ENCODE data around the gene PPP1R15B. TPM values are rescaled to one million over a fixed set of nuclear protein-coding genes. Genes with fewer than 3 reads are reported as not detected.

PPP1R15B gene
- total RNA-seq, 1 donor, result 23.9 TPM

DNA sequence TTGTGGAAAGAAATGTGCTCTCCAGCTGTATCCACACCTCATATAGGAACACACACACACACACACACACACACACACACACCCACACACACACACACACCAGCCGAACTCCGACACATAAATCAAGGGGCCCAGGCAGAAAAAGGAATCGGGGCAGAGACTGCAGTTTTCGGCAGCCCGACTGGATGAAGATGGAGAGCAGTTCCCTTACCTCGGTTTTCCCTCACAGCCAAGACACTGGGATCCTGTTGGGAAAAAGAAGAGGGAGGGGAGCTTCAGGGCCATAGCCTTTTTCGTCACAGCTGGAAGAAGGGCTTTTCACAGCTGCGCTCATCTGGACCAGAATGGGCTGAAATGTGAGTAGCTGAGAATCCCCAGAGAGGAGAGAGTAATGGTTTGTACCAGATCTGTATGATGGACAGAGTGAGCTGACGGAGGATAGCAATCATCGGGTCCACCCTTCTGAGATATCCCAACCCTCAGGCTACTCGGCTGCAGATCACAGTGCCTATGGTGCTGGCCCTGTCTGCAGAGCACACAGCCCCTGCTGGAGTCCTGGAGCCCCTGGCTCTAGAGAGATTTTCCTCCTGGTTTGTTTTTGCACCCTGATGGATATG is 45.3 kb upstream of the PPP1R15B start:
- no peaks in the 10 kb centered on the region for H3K36me3 ChIP-seq (ENCODE audit: insufficient read depth, low read length)
- peaks cover 32% of the 10 kb centered on the region for H3K27me3 ChIP-seq (ENCODE audit: insufficient read depth, low read length)
- peaks cover under 1% of the 10 kb centered on the region for H4K20me1 ChIP-seq (ENCODE audit: insufficient read depth, low read length)
- H3K4me3 ChIP-seq (ENCODE audit: insufficient read depth, low read length), result no peak overlapping the region
- H3K27ac ChIP-seq (ENCODE audit: low read depth, low read length), result no peak overlapping the region
- H3K4me2 ChIP-seq (ENCODE audit: insufficient read depth, low read length), result no peak overlapping the region
- no peaks in the 10 kb centered on the region for H3K79me2 ChIP-seq (ENCODE audit: insufficient read depth, low read length)
- no peak for DNase-seq (ENCODE audit: insufficient read length, low spot score, missing footprints)
- TF ChIP-seq, protein P1, sequence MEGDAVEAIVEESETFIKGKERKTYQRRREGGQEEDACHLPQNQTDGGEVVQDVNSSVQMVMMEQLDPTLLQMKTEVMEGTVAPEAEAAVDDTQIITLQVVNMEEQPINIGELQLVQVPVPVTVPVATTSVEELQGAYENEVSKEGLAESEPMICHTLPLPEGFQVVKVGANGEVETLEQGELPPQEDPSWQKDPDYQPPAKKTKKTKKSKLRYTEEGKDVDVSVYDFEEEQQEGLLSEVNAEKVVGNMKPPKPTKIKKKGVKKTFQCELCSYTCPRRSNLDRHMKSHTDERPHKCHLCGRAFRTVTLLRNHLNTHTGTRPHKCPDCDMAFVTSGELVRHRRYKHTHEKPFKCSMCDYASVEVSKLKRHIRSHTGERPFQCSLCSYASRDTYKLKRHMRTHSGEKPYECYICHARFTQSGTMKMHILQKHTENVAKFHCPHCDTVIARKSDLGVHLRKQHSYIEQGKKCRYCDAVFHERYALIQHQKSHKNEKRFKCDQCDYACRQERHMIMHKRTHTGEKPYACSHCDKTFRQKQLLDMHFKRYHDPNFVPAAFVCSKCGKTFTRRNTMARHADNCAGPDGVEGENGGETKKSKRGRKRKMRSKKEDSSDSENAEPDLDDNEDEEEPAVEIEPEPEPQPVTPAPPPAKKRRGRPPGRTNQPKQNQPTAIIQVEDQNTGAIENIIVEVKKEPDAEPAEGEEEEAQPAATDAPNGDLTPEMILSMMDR (IDR thresholded peaks at IDR 0.05; ENCODE audit: extremely low read depth, low read depth, low read length), result no peak
- H3K9me3 ChIP-seq (ENCODE audit: low read depth, low read length), result no peaks in the 10 kb centered on the region
- no peak overlapping the region for H2AFZ ChIP-seq (ENCODE audit: low read length)
- no peaks in the 10 kb centered on the region for H3K4me1 ChIP-seq (ENCODE audit: insufficient read depth, low read length)

DNA sequence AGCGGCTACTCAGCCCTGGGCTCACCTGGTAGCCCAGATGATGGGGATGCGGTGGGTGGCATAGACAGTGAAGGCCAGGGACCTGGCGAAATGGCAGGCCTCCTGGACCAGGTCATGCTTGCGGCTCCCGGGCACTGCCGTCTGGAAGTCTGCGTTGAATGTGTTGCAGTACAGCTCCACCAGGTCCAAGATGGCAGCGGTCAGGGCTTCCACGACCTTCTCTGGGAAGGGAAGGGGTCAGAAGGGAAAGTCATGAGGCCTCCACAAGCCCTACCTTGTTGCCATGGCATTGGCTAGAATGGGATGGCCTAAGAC is 44.2 kb upstream of the PPP1R15B start:
- H3K27me3 ChIP-seq (ENCODE audit: insufficient read depth, low read length), result peaks cover 35% of the 10 kb centered on the region
- H3K4me1 ChIP-seq (ENCODE audit: insufficient read depth, low read length), result no peaks in the 10 kb centered on the region
- H4K20me1 ChIP-seq (ENCODE audit: insufficient read depth, low read length), result peaks cover 3% of the 10 kb centered on the region
- no peak overlapping the region for H3K27ac ChIP-seq (ENCODE audit: low read depth, low read length)
- H3K79me2 ChIP-seq (ENCODE audit: insufficient read depth, low read length), result no peaks in the 10 kb centered on the region
- TF ChIP-seq, protein P1 (IDR thresholded peaks at IDR 0.05; ENCODE audit: extremely low read depth, low read depth, low read length), result no peak
- no peak overlapping the region for H3K4me2 ChIP-seq (ENCODE audit: insufficient read depth, low read length)
- no peak overlapping the region for H2AFZ ChIP-seq (ENCODE audit: low read length)
- no peaks in the 10 kb centered on the region for H3K36me3 ChIP-seq (ENCODE audit: insufficient read depth, low read length)
- H3K9me3 ChIP-seq (ENCODE audit: low read depth, low read length), result no peaks in the 10 kb centered on the region
- H3K4me3 ChIP-seq (ENCODE audit: insufficient read depth, low read length), result no peak overlapping the region
- no peak for DNase-seq (ENCODE audit: insufficient read length, low spot score, missing footprints)

DNA sequence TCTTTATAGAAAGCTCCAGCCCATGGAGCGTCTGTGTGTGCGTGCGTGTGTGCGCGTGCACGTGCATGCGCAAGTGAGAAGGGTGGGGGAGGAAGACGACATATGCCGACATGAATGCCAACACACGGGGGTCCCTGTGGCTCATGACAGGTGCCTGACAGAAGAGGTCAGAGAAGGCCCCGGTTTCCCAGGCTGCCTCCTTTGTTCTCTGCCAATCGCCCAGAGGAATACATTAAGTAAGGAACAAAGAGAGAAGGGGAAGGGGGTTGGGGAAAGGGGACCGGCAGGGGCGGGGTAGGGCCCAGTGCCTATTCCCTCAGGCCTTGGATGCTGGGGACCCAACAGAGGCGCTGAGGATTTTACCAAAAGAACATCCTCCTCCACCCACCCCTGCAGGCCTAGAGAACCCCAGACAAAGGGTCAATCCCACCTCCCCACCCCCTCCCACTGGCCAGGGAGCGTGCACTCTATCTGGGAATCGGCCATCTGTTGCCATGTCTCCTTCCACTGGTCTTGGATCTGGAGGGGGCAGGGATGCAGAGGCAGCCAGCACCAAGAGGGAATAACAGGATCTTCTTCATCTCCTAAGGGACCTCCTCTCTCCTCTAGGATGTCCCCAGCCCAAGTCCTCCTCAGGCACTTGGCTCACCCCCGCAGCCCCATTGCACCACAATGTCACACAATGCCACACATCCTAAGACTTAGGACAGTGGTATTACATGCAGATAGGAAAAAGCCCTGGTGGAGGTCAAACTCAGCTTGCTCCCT is 43.6 kb upstream of the PPP1R15B start:
- Histone ChIP-seq H3K27ac (ENCODE audit: low read depth, low read length) (no peak overlapping the region), H4K20me1 (ENCODE audit: insufficient read depth, low read length) (peaks cover 3% of the 10 kb centered on the region), H3K9me3 (ENCODE audit: low read depth, low read length) (no peaks in the 10 kb centered on the region), H3K4me2 (ENCODE audit: insufficient read depth, low read length) (no peak overlapping the region), H3K4me1 (ENCODE audit: insufficient read depth, low read length) (no peaks in the 10 kb centered on the region), H3K27me3 (ENCODE audit: insufficient read depth, low read length) (peaks cover 33% of the 10 kb centered on the region), H3K36me3 (ENCODE audit: insufficient read depth, low read length) (no peaks in the 10 kb centered on the region), H2AFZ (ENCODE audit: low read length) (no peak overlapping the region), H3K79me2 (ENCODE audit: insufficient read depth, low read length) (no peaks in the 10 kb centered on the region), H3K4me3 (ENCODE audit: insufficient read depth, low read length) (no peak overlapping the region)
- TF ChIP-seq, protein P1 (IDR thresholded peaks at IDR 0.05; ENCODE audit: extremely low read depth, low read depth, low read length), result no peak
- DNase-seq (ENCODE audit: insufficient read length, low spot score, missing footprints), result no peak

DNA sequence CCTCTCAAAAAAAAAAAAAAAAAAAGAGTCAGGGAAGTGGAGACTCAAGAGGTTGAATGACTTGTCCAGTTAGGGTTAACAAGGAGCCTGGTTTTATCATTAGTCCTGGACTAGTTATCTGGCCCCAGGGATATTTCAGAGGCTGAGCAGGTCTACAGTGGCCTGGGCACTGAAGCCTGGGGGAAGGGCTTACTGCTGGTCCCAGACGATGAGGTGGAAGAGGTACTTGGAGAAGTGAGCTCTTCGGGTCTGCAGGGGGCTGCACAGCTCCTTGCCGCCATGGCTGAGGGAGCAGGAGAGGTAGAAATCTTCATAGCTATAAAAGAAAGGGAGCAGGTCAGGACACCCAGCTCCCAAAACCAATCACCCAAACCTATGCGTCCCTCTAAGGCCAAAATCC is 42.9 kb upstream of the PPP1R15B start:
- H3K36me3 ChIP-seq (ENCODE audit: insufficient read depth, low read length), result no peaks in the 10 kb centered on the region
- H3K4me3 ChIP-seq (ENCODE audit: insufficient read depth, low read length), result no peak overlapping the region
- H2AFZ ChIP-seq (ENCODE audit: low read length), result no peak overlapping the region
- no peak overlapping the region for H3K27ac ChIP-seq (ENCODE audit: low read depth, low read length)
- no peaks in the 10 kb centered on the region for H3K9me3 ChIP-seq (ENCODE audit: low read depth, low read length)
- H3K4me1 ChIP-seq (ENCODE audit: insufficient read depth, low read length), result no peaks in the 10 kb centered on the region
- TF ChIP-seq, protein P1 (IDR thresholded peaks at IDR 0.05; ENCODE audit: extremely low read depth, low read depth, low read length), result no peak
- no peaks in the 10 kb centered on the region for H3K79me2 ChIP-seq (ENCODE audit: insufficient read depth, low read length)
- H3K27me3 ChIP-seq (ENCODE audit: insufficient read depth, low read length), result peaks cover 28% of the 10 kb centered on the region
- peaks cover 3% of the 10 kb centered on the region for H4K20me1 ChIP-seq (ENCODE audit: insufficient read depth, low read length)
- H3K4me2 ChIP-seq (ENCODE audit: insufficient read depth, low read length), result no peak overlapping the region
- no peak for DNase-seq (ENCODE audit: insufficient read length, low spot score, missing footprints)

Data from osteoblast (primary cell).